Measurements from ENCODE around the gene ARHGAP42. TPM values are rescaled to one million over a fixed set of nuclear protein-coding genes. Genes with fewer than 3 reads are reported as not detected.

The ARHGAP42 gene
- total RNA-seq, 1 experiment from 2014 or later: 39.1 TPM

GRCh38 chr11:100978939-100979338, 291.9 kb downstream of the ARHGAP42 start:
- Histone ChIP-seq H2BK5ac (ENCODE audit: insufficient read length, low read length) (no peak overlapping the region), H2AFZ (ENCODE audit: low read length) (no peak overlapping the region), H3K4me2 (ENCODE audit: insufficient read depth, insufficient read length, low read length) (no peak overlapping the region), H3K18ac (ENCODE audit: insufficient read length, low read depth, low read length) (no peak overlapping the region), H3K27me3 (ENCODE audit: insufficient read depth, low read length) (peaks cover 19% of the 10 kb centered on the region; the same call in 1 of the 2 replicates), H3K23me2 (ENCODE audit: insufficient read length, low read depth, low read length, poor library complexity, severe bottlenecking) (no peaks in the 10 kb centered on the region), H3K9me3 (ENCODE audit: control insufficient read depth, low read depth, low read length) (no peaks in the 10 kb centered on the region), H4K5ac (ENCODE audit: insufficient read length, low read depth, low read length) (no peak overlapping the region), H2BK20ac (ENCODE audit: low read depth, low read length, poor library complexity, severe bottlenecking) (no peak overlapping the region), H2BK15ac (ENCODE audit: low read depth, low read length) (no peak overlapping the region), H3K56ac (ENCODE audit: insufficient read length, low read depth, low read length) (no peak overlapping the region), H3K23ac (ENCODE audit: insufficient read length, low read depth, low read length) (no peak overlapping the region), H2BK120ac (ENCODE audit: low read depth, low read length, poor library complexity, severe bottlenecking) (no peak overlapping the region), H3K14ac (ENCODE audit: insufficient read depth, low read length) (no peak overlapping the region), H4K20me1 (ENCODE audit: control insufficient read depth, insufficient read depth, insufficient read length) (no peaks in the 10 kb centered on the region), H3K9ac (ENCODE audit: extremely low read depth, insufficient read length, low read length) (no peak overlapping the region), H2BK12ac (ENCODE audit: insufficient read length, low read depth, low read length) (no peak overlapping the region), H3K27ac (ENCODE audit: insufficient read length, low read depth, low read length) (no peak overlapping the region), H3K4me1 (ENCODE audit: insufficient read depth, low read length) (no peaks in the 10 kb centered on the region; the same call in 1 of the 2 replicates), H2AK5ac (ENCODE audit: insufficient read length, low read length) (no peak overlapping the region), H3K79me1 (ENCODE audit: insufficient read depth, low read depth, low read length, poor library complexity, severe bottlenecking) (no peaks in the 10 kb centered on the region), H3K4ac (ENCODE audit: low read depth, low read length) (no peak overlapping the region), H3K79me2 (ENCODE audit: insufficient read depth, low read length) (no peaks in the 10 kb centered on the region), H3T11ph (ENCODE audit: low read length) (no peak overlapping the region), H4K8ac (replicated peaks; ENCODE audit: insufficient read length, low read depth, low read length) (no peak overlapping the region), H4K91ac (ENCODE audit: insufficient read length, low read depth, low read length) (no peak overlapping the region)
- Mint-ChIP-seq H3K9me3 (no peaks in the 10 kb centered on the region), H3K4me1 (peaks cover 12 to 15% of the 10 kb centered on the region in 2 experiments), H3K36me3 (ENCODE audit: insufficient read depth in 1 of 3, low read depth in 3 of 3) (peaks cover 30 to 48% (median 41%) of the 10 kb centered on the region in 3 experiments; a peak in 6 of 7 replicates), H3K27me3 (ENCODE audit: low read depth) (peaks cover 42% of the 10 kb centered on the region), H3K27ac (no peak overlapping the region), H3K4me3 (no peak overlapping the region)
- no peak for DNase-seq
- no peak for TF ChIP-seq CTCF (conservative IDR thresholded peaks at IDR 0.05)
- no CpG with 5 or more reads among the region's 2 CpGs for WGBS (ENCODE audit: extremely low coverage, insufficient read length, low lambda C conversion rate)

All from H9 (cell line).